SIG-M5 (cell line): ENCODE results near the gene EPN2.

Source experiments
- DNase-seq: peaks from one replicate; lab custom pipeline; 2025; lab: John Stamatoyannopoulos, UW

Gene EPN2

DNA sequence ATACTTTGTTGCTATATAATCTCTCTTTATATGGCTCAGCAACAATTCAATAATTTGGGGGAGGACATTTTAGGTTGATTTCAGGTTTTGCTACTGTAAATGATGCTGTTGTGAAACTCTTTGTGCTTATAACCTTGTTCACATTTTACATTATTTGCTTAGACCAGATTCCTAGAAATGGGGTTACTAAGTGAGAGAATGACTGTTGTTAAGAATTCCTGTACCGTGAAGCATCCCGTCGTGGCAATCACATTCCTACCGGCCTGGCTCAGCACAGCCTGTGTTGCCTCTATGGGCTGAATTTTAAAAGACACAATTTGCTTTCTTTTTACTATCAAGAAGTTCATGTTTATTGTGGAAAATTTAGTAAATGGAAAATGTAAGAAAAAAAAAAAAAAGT lies 94.0 kb downstream of the EPN2 start:
- DNase-seq = no peak

DNA sequence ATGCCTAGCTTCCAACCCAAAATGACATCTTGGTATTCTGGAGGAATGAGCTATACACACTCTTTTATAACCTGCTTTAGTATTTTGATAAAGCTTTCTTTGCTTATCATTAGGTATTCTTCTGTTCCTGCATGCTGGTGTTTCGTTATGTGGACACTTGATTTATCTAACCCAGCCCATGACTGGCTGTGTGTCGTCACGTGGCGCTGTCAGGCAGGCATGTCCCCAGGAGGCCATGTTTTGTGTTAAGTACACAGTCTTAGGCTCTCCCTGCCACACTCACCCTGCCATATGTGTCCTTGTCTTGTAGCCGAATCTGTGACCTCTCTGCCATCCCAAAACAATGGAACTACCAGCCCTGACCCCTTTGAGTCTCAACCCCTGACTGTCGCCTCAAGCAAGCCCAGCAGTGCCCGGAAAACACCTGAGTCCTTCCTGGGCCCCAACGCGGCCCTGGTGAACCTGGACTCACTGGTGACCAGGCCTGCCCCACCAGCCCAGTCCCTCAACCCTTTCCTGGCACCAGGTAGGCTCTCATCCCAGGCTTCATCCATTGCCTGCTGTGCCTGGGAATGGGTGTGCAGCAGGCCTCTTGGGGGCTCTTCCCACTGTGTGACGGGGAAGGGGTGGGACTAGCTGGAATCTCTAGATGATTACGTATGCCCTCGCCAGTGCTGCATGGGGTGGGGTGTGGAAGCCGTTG lies 94.5 kb downstream of the EPN2 start:
- DNase-seq = no peak

DNA sequence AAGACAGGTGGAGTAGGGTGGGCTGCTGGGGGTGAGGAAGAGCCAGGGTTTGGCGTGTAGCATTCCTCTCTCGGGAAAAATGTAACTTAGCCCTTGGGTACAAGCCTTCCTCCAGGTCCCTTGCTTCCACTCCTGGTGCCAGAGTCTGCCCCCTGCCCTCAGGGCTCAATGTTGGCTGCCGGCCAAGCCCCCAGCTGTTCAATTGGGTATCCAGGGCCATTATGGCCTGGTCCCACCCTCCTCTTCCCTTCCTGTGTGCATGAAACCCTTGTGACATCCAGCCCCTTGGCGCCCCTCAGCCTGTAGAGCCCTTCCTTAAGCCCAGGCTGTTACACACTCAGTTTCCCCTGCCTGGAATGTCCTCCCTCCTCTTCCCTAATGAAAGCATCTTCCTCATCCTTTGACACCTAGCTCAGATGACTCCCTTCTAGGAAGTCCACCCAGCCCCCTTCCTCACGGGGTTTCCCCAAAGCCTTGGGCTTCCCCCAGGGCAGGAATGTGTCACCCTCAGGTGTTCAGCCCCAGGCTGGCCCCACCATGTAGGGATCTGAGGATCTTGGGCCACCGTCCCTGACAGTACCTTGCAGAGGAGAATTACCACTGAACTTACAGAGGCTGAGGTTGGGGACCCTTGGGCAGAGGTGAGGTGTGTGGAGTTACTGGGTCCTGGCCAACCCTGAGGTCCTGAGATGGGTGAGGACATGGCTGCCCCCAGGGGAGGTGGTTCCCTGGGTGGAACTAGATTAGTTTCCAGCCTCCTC lies 95.4 kb downstream of the EPN2 start:
- DNase-seq = no peak

DNA sequence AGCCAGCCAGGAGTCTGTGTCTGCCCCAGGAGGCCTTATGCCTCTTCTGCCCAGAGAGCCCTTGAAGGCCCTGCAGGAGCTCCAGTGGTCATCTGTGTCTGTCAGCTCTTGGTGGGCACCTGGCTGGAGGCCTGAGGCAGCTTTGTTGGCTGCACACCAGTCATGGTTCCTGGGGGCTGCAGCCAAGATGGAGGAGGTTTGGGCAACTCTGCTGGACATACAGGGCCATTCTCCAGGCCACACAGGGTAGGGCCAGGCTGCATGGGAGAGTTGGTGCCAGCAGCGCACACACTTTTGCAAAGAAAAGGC lies 95.9 kb downstream of the EPN2 start:
- no peak for DNase-seq

DNA sequence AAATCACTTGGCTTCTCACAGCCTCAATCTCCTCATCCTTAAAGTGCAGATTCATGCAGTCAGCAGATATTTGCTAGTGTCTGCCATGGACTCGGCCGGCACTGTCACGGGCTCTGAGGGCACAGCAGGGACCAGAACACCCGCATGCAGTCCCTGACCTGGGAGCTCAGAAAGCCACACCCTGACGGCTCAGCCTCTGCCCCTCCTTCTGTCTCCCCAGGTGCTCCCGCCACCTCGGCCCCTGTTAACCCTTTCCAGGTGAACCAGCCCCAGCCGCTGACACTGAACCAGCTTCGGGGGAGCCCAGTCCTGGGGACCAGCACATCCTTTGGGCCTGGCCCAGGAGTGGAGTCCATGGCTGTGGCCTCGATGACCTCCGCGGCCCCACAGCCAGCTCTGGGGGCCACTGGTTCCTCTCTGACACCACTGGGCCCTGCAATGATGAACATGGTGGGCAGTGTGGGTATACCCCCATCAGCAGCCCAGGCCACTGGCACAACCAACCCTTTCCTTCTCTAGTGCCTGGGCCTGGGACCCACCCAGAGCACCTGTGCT lies 96.6 kb downstream of the EPN2 start:
- no peak for DNase-seq

DNA sequence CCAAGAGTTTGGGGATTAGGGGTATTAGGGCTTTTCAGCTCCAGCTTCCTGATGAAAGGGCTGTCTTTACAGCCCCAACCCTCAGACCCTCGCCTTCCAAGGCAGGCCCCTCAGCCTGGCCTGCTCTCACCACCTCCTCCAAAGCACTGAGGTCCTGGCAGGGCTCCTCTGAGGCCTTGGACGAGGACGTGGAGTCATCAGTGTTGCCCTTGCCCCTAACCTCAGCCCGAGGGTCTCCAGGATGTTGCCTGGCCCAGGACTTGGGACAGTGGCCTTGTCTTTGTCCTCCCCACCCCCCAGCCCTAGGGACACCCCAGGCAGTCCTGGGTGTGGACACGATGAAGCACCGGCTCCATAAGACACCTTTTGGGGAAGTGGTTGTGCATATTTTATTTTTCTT lies 97.2 kb downstream of the EPN2 start:
- DNase-seq = no peak

DNA sequence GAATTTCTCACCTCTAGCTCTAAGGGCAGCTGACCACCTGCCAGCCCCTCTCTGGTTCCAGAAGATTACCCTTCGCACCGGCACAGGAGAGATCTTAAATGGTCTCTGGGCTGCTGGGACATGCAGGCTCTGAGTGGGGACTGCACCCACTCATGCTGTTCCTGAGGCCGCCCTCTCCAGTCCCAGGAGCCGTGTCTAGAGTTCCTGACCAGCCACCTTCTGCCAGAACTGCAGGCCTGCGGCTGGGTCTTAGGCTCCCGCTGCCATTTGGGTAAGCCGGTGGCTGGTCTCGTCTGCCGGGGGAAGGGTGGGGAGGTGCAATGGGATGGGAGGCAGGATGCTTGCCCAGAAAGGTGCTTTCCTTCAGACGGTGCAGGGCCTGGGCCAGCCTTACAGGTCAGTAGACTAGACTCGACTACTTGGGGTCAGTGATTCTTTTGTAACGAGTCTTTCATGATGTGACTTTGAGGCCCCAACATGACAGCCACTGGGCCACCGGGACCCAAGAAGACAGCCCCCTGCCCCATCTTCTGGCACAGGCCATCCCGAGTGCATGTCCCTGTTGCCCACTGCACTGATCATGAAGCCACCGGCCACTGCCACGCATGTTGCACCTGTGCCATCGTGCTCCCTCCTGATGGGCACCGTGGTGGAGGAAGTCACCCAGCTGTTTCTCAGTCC lies 98.9 kb downstream of the EPN2 start:
- no peak for DNase-seq

DNA sequence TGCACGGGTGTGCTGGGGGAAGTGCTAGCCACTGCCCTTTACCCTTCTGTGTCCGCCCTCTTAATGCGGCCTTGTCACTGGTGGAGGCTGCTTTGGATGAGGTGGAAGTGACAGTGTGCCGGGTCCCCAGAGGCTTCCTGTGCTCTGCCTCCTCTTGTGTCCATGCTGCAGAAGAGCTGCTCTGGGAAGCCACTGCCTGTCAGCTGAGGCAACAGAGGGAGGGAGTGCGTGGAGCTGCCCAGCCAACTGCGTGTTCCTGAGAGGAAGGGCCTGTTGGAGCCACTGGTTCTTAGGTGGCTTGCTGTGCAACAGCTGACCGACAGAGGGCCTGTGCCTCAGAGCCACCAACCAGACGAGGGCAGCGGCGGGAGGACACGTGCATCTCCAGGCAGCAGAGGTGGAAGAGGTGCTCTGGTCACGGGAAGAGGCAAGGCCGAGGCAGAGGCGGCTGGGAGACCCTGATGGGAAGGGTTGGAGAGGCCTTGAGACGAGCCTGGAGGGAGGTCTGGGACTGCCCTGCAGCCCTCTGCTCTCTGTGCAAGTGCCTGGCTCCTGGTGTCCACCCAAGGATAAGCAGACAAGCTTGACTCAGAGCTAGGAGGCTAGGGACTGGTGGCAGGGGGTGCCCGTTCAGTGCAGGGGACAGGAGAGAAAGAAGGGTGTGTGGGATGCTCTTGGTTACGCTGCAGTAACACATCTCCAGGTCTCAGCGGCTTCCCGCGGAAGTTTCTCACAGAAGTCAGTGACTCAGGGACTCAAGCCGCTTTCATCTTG lies 100.0 kb downstream of the EPN2 start:
- DNase-seq = no peak

DNA sequence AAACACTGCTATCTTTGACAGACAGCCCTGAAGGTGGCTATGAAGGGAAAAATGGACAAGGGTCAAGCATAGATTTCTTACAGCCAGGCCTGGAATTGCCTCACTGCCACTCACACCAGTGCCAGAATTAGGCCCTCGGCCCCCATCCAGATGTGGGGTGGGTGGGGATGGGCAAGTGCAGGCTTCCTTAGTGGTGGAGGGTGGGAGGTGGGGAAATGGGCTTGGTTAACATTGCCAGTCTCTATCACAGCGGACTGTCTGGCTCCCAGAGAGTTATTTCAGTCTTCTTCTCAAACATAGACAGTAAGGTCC lies 100.5 kb downstream of the EPN2 start:
- DNase-seq = no peak

DNA sequence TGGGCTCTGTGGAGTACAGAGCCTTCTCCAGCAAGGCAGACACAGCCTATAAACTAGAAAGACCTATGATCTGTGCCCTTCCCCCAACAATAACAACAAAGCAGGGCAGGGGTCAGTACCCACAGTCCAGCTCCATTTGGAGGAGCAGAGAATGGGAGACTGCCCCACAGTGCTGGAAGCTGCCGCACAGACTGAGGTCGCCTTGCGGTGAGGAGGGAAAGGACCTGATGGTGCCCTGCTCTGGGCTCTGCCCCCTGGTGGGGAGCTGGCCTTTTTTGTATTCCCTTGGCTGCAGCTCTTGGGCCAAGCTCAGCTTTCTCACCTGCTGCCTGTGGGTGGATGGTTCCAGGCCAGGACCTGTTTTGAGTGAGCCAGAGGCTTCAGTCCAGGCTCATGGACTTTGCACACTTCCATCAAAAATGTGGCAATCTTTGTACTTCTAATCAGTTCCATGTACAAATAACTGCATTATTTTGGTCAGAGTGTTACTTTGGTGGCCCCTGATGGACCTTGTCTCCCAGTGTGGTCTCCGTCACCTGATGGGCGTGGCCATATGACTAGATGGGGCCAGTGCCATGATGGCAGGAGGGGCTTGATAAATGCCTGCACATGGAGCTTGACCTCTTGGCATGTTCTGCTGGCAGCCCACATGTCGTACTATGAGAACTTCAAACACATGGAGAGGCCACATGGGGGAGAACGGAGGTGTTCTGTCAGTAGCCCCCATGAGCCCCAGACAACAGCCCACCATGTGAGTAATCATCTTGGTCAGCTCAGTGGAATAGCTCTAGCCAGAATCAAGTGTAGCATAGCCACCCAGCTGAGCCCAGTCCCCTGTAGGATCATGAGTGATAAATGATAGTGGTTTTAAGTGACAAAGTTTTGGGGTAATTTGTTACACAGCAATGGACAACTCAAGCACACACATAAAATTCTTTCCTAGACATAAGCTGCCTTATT lies 101.1 kb downstream of the EPN2 start:
- no peak for DNase-seq

DNA sequence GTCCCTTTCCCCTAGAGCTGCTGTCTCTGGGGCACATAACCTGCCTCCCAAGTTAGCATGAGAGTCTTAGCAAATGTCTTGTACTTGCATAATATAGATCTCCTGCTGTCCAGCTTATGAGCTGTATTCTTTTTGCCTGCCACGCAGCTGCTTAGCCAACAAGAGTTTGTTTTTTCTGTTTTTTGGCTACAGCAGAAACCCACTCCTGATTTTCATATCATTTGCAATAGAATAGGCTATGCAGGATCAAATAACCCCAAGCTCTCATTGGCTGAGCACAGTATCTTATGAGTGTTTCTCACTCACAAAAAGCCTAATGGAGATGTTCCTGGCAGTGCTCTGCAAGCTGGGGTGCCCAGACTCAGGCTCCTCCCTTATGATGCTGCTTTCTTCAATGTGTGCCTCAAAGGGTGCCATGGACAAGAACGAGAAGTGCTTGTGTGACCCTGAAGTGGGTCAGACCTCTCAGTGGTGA lies 102.2 kb downstream of the EPN2 start:
- DNase-seq = no peak

DNA sequence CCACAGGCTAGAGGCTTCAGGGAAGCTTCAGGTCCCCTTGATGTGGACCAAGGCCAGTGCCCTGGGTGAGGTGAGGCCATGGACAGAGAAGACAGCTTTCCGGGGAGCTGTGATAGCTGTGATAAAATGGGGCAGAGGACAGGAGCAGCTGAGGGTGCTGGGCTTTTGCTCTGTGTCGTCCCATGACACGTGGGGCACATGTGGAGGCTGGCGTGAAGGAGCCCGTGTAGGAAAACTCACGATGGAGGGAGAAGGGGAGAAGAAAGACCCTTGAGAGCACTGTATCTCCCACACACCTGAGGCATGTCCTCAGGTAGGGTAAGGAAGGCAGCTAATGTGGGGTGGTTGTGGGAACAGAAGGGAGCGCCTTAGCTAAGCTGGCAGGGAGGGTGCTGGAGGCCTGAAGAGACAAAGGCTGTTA lies 104.1 kb downstream of the EPN2 start:
- DNase-seq = no peak

DNA sequence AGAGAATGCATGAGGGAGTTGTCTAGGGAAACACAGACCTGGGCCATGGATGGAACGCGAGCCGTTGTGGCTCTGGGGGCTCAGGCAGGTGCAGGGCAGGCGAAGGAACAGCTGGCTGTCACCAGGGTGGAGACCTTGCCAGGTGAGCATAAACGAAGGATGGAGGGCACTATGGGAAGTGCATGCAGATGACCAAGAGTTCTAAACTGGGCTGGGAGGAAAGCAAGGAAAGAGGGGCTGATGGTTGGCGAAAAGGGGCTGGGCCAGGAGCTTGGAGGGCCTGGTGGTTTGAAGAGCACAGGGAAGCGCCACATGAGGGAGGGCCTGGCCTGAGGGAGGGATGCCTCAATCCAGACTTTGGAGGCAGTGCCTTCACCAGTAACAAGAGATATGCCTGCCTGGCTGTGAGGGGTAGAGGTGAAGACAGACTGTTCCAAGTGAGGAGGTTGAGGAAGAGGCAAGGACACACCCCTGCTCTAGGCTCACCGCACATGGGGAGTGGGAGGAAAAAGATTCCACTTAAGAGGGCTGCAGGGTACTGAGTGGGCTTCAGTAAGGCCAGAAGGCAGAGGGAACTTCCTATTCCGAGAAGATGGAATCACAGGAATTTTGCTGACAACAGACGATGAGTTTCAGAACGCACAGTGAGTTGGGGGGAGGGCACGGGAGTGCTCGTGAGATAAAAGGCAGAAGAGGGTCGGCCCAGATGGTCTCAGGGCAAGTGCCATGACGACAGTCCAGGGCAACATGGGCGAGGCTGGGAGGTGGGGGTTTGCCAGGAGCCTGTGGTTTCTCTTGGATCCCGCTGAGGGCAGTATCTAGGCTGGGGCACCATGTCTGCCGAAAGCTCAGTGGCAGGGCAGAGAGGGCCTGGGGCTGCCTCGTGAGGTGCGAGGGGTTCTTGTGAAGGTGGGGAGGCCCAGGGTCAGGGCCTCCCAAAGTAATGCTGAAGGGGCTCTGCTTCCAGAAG lies 104.8 kb downstream of the EPN2 start:
- no peak for DNase-seq

DNA sequence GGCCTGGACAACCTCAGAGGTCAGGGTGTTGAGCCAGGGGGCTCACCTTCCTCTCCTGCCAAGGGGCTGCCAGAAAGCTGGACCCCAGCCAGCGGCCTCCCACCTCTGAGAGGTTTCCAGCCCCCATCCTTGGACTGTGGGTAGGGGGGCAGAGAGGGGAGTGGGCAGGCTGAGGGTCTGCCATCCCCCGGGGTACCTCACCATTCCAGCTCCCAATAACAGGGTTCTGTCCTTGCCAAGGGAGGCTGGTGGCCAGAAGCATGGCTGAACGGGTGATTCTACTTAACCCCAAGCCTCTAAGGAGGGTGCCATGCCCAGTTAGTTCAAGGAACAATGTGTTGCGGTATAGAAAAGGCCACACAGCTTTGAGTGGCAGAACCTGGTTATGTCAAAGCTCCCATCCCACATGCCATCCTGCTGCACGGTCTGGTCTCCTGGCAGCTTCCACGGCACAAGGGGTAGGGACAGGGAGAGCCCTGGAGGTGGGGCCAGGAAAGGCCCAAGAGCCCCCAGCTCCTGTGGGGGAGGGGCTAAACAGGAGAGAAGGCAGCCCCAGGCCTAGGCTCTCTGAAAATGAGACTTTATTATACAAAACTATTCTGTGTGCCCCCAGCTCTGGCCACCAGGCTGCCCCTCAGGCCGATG lies 105.6 kb downstream of the EPN2 start:
- DNase-seq = no peak

DNA sequence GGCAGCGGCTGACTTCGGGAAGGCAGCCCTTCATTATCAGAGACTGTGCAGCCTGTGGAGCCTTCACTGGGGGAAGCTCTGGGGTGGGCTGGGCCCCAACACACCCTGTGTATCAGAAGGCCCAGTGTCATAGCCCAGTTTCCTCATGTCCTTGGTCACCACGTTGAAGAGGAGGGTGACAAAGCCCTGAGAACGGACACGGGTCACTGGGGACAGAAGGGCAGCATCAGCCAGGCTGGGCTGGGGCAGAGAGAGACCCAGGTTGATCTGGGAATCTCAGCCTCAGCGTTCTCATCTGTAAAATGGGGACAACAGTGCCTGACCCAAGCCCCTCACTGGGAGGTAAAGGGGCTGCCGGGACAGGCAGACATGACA lies 106.1 kb downstream of the EPN2 start:
- DNase-seq = no peak

DNA sequence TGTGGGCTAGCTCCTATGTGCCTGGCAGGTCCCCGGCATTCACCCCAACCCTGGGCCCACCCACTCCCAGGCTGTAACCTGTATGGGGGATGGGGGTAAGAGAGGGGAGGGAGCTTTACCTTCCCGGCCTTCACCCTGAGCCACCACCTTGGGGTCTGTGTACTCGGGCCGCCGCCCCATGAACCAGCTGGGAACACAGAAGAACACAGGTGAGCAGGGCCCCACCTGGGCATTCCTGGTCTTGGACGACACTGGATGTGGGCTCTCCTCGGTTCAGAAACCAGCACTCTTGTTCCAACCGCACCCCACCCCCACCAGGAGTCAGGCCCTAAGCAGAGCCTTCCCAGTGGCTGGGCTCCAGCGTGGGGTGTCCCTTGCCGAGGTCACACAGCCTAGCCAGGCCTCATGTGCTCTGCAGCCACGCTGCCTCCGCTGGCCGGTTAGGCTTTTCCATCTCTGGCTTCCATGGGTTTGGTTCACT lies 106.5 kb downstream of the EPN2 start:
- no peak for DNase-seq

DNA sequence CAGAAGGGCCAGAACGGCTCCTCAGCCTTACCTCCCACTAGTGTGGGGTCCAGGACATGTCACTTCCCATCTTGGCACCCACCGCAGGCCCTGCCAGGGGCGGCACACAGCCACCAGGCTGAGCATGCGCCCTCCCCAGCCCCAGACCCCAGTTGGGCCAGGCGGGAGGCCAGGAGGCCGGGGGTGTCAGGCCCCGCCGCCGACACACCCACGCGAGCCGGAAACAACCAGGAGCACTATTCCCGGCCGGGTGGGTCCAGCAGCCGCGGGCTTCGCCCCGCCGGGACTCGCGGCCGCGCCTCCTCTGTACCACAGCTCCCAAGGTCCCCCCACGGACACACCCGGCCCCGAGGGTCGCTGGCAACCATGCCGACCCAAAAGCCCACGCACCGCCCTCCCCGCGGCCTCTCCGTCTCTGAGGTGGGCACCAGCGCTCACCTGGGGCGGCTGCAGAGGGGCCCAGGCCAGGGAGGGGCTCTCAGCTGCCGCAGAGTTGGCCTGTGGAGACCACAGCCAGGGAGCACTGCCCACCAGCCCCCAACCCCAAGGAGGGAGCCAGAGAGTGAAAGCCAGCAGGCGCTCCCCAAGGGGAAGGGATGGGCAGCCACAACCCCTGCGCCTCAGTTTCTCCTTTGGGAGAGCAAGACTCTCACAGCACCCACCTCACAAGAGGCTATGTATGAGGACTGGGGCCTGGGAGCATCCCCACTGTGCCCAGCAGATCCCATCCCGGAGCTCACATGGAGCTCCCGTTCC lies 107.3 kb downstream of the EPN2 start:
- DNase-seq = no peak

DNA sequence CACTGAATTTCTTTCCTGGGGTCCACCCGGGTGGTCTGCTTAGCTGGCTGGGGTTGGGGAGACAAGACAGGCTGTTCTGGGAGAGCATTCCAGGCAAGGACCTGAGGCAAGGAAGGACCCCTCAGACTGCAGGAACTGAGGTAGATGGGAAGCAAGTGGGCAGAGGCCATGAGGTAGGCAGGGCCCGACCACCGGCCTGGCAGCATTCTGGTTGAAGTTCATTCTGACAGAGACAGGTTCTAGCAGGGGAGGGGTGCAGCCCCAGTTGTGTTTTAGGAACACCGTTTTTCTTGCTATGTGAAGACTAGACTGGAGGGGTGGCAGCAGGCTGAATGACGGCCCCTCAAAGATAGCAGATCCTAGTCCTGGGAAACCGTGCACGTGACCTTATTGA lies 107.9 kb downstream of the EPN2 start:
- DNase-seq = no peak
